ENCODE data around the gene A4GALT. TPM values are rescaled to one million over a fixed set of nuclear protein-coding genes. Genes with fewer than 3 reads are reported as not detected.

A4GALT gene
- total RNA-seq, 1 experiment from 2014 or later = 3.4 TPM

DNA sequence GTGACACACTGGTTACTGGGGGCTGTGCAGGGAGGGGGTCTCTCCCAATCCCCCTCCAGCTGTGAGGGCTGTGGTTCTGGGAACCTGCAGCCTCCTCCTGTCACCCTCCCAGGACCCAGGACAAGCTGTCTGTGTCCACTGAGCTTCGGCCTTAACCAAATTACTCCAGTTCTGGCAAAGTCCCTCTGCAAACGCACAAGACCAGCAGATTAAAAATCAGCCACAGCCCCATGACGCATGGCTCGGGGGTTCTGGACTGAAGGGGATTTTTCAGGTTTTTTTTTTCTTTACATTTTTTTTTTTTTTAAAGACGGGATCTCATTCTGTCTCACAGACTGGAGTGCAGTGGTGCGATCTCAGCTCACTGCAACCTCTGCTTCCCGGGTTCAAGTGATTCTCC, 32.2 kb upstream of the A4GALT start:
- no peak overlapping the region for H3K56ac ChIP-seq (ENCODE audit: insufficient read length, low read depth, low read length)
- Mint-ChIP-seq H3K9me3 (peaks cover 6 to 9% of the 10 kb centered on the region in 2 experiments; a peak in 2 of 5 replicates), H3K27ac (no peak overlapping the region), H3K4me1 (peaks cover 9 to 20% of the 10 kb centered on the region in 2 experiments), H3K4me3 (no peak overlapping the region), H3K27me3 (ENCODE audit: low read depth) (peaks cover 6% of the 10 kb centered on the region), H3K36me3 (ENCODE audit: insufficient read depth in 1 of 3, low read depth in 3 of 3) (no peaks in the 10 kb centered on the region)
- no peak overlapping the region for H4K91ac ChIP-seq (ENCODE audit: insufficient read length, low read depth, low read length)
- H3K18ac ChIP-seq (ENCODE audit: insufficient read length, low read depth, low read length) = no peak overlapping the region
- no peak overlapping the region for H2BK15ac ChIP-seq (ENCODE audit: low read depth, low read length)
- no peak overlapping the region for H2BK12ac ChIP-seq (ENCODE audit: insufficient read length, low read depth, low read length)
- H2BK120ac ChIP-seq (ENCODE audit: low read depth, low read length, poor library complexity, severe bottlenecking) = no peak overlapping the region
- no CpG with 5 or more reads among the region's 7 CpGs for WGBS (ENCODE audit: extremely low coverage, insufficient read length, low lambda C conversion rate)
- no peak for DNase-seq
- H3T11ph ChIP-seq (ENCODE audit: low read length) = no peak overlapping the region
- H3K9me3 ChIP-seq (ENCODE audit: control insufficient read depth, low read depth, low read length) = no peaks in the 10 kb centered on the region
- peaks cover 2% of the 10 kb centered on the region for H3K23me2 ChIP-seq (ENCODE audit: insufficient read length, low read depth, low read length, poor library complexity, severe bottlenecking)
- no peaks in the 10 kb centered on the region for H3K79me1 ChIP-seq (ENCODE audit: insufficient read depth, low read depth, low read length, poor library complexity, severe bottlenecking)
- no peak overlapping the region for H3K23ac ChIP-seq (ENCODE audit: insufficient read length, low read depth, low read length)
- no peak overlapping the region for H2AFZ ChIP-seq (ENCODE audit: low read length)
- no peaks in the 10 kb centered on the region; the same call in 1 of the 2 replicates for H3K4me1 ChIP-seq (ENCODE audit: insufficient read depth, low read length)
- no peak overlapping the region for H2BK5ac ChIP-seq (ENCODE audit: insufficient read length, low read length)
- no peak for TF ChIP-seq CTCF (conservative IDR thresholded peaks at IDR 0.05)
- no peak overlapping the region for H3K14ac ChIP-seq (ENCODE audit: insufficient read depth, low read length)
- no peak overlapping the region for H3K4me2 ChIP-seq (ENCODE audit: insufficient read depth, insufficient read length, low read length)
- no peak overlapping the region for H2AK5ac ChIP-seq (ENCODE audit: insufficient read length, low read length)
- H4K20me1 ChIP-seq (ENCODE audit: control insufficient read depth, insufficient read depth, insufficient read length) = no peaks in the 10 kb centered on the region
- H4K8ac ChIP-seq (replicated peaks; ENCODE audit: insufficient read length, low read depth, low read length) = no peak overlapping the region
- no peaks in the 10 kb centered on the region for H3K27me3 ChIP-seq (ENCODE audit: insufficient read depth, low read length)
- H3K79me2 ChIP-seq (ENCODE audit: insufficient read depth, low read length) = no peaks in the 10 kb centered on the region
- H4K5ac ChIP-seq (ENCODE audit: insufficient read length, low read depth, low read length) = no peak overlapping the region
- no peak overlapping the region for H2BK20ac ChIP-seq (ENCODE audit: low read depth, low read length, poor library complexity, severe bottlenecking)
- no peak overlapping the region for H3K4ac ChIP-seq (ENCODE audit: low read depth, low read length)
- H3K9ac ChIP-seq (ENCODE audit: extremely low read depth, insufficient read length, low read length) = no peak overlapping the region
- H3K27ac ChIP-seq (ENCODE audit: insufficient read length, low read depth, low read length) = no peak overlapping the region
